Dendritic cell treated with granulocyte-macrophage colony-stimulating factor and Interleukin-4, amounts not matched to agents 40 ng/mL and 50 ng/mL, for 4 days (primary cell): ENCODE data around the gene ERBB2.
"Not testable (repeated sequence)": the region's sequence is repeated elsewhere in the genome, so short reads cannot be mapped to it uniquely, and the experiment has no call there.

Source experiments
- H3K27ac Mint-ChIP-seq: one replicate; pipeline ENCODE4 v1.8.0; 2022; ENCODE audit warnings: mild to moderate bottlenecking, mixed read lengths
- H3K27me3 Mint-ChIP-seq: one replicate; pipeline ENCODE4 v1.8.0; 2022; ENCODE audit warnings: mild to moderate bottlenecking, mixed read lengths
- H3K36me3 Mint-ChIP-seq: one replicate; pipeline ENCODE4 v1.8.0; 2022; ENCODE audit warnings: low read depth, mixed read lengths
- H3K4me1 Mint-ChIP-seq: one replicate; pipeline ENCODE4 v1.8.0; 2022; ENCODE audit warnings: low read depth, mixed read lengths
- H3K4me3 Mint-ChIP-seq: one replicate; pipeline ENCODE4 v1.8.0; 2022; ENCODE audit warnings: mild to moderate bottlenecking, moderate library complexity, mixed read lengths
- H3K9me3 Mint-ChIP-seq: one replicate; pipeline ENCODE4 v1.8.0; 2022; ENCODE audit warnings: mixed read lengths
- intact Hi-C: fragments of 100-400 bp; cut with micrococcal nuclease; formaldehyde crosslinking; loops from one replicate; pipeline ENCODE4 v1.15.0; 2022

Gene ERBB2

DNA sequence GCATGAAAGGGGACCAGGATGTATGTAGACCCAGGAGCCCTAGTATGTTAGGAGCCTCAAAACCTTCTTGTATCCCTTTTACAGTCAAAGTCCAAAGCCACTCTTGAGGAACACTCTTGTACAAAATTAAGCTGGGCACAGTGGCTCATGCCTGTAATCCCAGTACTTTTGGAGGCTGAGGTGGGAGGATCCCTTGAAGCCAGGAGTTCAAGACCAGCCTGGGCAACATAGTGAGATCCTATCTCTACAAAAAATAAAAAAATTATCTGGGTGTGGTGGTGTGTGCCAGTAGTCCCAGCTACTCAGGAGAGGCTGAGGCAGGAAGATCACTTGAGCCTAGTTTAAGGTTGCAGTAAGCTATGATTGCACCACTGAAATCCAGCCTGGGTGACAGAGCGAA is 26.1 kb downstream of the ERBB2 start:
- H3K9me3 Mint-ChIP-seq, H3K27ac Mint-ChIP-seq, H3K27me3 Mint-ChIP-seq, intact Hi-C loops, H3K4me3 Mint-ChIP-seq: not testable (repeated sequence)
- Mint-ChIP-seq H3K36me3 (peaks cover 30% of the 10 kb centered on the region), H3K4me1 (peaks cover 30% of the 10 kb centered on the region)

DNA sequence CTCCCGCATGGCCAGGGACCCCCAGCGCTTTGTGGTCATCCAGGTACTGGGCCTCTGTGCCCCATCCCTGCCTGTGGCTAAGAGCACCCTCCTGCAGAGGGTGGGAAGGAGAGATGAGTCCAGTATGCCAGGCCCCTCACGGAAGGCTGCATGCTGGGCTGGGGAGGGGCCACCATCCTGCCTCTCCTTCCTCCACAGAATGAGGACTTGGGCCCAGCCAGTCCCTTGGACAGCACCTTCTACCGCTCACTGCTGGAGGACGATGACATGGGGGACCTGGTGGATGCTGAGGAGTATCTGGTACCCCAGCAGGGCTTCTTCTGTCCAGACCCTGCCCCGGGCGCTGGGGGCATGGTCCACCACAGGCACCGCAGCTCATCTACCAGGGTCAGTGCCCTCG is 26.8 kb downstream of the ERBB2 start:
- intact Hi-C loops: no loop called here
- Mint-ChIP-seq H3K27me3 (no peaks in the 10 kb centered on the region), H3K9me3 (no peaks in the 10 kb centered on the region), H3K36me3 (peaks cover 30% of the 10 kb centered on the region), H3K4me3 (no peak overlapping the region), H3K27ac (no peak overlapping the region), H3K4me1 (peaks cover 30% of the 10 kb centered on the region)

DNA sequence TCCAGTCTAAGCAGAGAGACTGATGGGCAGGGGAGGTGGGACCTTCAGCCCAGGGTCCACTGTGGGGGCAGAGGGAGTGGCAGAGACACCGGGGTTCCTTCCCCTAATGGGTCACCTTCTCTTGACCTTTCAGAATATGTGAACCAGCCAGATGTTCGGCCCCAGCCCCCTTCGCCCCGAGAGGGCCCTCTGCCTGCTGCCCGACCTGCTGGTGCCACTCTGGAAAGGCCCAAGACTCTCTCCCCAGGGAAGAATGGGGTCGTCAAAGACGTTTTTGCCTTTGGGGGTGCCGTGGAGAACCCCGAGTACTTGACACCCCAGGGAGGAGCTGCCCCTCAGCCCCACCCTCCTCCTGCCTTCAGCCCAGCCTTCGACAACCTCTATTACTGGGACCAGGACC is 27.7 kb downstream of the ERBB2 start:
- H3K9me3 Mint-ChIP-seq: no peaks in the 10 kb centered on the region
- H3K4me1 Mint-ChIP-seq: peaks cover 30% of the 10 kb centered on the region
- H3K4me3 Mint-ChIP-seq: no peak overlapping the region
- peaks cover 3% of the 10 kb centered on the region for H3K27me3 Mint-ChIP-seq
- no peak overlapping the region for H3K27ac Mint-ChIP-seq
- peaks cover 30% of the 10 kb centered on the region for H3K36me3 Mint-ChIP-seq
- intact Hi-C loops: no loop called here

DNA sequence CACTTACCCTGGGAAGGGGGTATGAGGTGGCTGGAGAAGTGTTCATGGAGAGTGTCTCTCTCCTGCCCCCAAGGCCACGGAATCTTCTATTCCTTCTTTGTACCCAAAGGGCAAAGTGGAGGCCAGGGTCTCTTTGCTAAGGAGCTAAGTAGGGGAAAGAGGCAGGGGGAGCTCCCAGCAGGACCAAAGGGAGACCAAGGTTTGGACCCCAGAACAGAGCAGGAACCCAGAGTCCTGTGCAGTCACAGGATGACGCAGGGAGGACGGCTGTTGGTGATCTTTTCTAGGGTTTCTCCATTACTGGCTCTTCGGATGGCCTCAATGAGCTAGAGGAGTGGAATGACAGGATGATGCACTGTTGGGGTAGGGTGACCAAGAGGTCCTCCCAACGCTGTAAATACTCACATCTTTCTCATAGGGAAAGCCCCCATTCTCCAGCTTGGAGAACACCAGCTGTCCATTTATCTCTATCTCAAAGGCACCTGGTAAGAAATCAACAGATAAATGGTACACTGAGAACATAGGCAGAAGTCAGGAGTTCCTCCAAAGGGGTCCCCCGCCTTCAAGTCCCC is 29.5 kb downstream of the ERBB2 start:
- H3K27ac Mint-ChIP-seq: peak overlapping the region; percentile 81
- intact Hi-C loops: no loop called here
- peaks cover 30% of the 10 kb centered on the region for H3K36me3 Mint-ChIP-seq
- peak overlapping the region; percentile 83 for H3K4me3 Mint-ChIP-seq
- no peaks in the 10 kb centered on the region for H3K9me3 Mint-ChIP-seq
- peaks cover 24% of the 10 kb centered on the region for H3K4me1 Mint-ChIP-seq
- H3K27me3 Mint-ChIP-seq: peaks cover 12% of the 10 kb centered on the region

DNA sequence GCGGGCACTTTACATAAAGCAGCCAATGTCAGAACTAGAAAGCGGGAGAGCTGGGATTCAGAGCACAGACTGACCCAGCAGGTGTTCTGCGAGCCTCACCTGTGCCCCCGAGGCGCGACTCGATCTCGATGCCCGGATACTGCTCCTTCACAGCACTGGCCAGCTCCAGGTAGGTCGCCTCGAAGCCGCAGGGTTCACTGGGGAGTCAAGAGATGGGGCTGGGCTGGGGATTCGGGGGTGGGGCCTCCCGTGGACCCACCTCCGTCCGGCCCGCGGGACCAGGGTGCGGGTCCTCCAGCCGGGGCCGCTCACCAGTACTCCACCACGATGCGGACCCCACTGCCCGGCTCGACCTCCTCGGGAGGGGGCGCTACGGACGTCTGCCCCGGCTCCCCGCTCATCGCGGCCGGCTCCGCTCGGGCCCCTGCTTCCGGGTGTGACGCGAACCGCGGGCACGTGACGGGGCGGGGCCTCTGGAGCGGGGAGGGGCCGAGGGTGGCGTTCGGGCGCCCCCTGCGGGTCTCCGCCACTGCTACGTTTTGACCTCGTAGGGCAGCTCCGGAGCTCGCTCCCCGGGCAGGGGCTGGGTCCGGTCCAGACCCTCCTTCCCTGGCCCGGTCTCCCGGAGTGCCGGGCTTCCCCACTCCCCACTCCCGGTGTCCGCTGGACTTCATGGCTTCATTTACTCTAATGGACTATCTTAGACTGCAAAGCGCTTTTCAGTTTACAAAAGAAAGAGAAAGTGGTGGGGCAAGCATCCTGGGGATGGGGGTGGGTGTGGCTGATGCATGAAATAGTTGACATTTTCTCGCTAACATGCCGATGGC is 30.4 kb downstream of the ERBB2 start, which contains the start of gene MIEN1:
MIEN1 (minus strand) TSS at position 438 of the 827 bp plus-strand sequence; CDS start at position 401, 37 bp downstream.
- no peaks in the 10 kb centered on the region for H3K9me3 Mint-ChIP-seq
- peak within 1 kb of the TSS; percentile 83 for H3K4me3 Mint-ChIP-seq
- intact Hi-C loops: loop anchor here (1.0 kb wide), 2 partner anchors 24 to 42 kb away; partner anchors contain the start of gene PGAP3
- peaks cover 19% of the 10 kb centered on the region for H3K27me3 Mint-ChIP-seq
- peaks cover 24% of the 10 kb centered on the region for H3K4me1 Mint-ChIP-seq
- peak within 1 kb of the TSS; percentile 81 for H3K27ac Mint-ChIP-seq
- H3K36me3 Mint-ChIP-seq: peaks cover 30% of the 10 kb centered on the region

DNA sequence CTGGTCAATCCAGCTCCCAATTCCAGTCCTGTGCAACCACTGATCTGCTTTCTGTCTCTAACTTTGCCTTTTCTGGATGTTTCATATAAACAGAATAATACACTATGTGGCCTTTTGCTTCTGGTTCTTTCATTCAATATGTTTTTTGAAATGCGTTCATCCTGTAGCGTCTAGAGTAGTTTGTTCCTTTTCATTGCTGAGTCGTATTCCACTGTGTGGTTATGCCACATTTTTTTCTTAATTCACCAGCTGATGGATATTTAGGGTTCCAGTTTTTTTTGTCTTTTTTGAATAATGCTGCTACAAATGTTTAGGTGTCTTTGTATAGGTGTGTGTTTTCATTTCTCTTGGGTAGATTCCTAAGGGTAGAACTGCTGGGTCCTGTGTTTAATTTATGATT is 32.7 kb downstream of the ERBB2 start:
- H3K36me3 Mint-ChIP-seq: peaks cover 20% of the 10 kb centered on the region
- intact Hi-C loops: no loop called here
- peaks cover 41% of the 10 kb centered on the region for H3K27me3 Mint-ChIP-seq
- H3K4me1 Mint-ChIP-seq: peaks cover 24% of the 10 kb centered on the region
- no peaks in the 10 kb centered on the region for H3K9me3 Mint-ChIP-seq
- H3K4me3 Mint-ChIP-seq: no peak overlapping the region
- no peak overlapping the region for H3K27ac Mint-ChIP-seq

DNA sequence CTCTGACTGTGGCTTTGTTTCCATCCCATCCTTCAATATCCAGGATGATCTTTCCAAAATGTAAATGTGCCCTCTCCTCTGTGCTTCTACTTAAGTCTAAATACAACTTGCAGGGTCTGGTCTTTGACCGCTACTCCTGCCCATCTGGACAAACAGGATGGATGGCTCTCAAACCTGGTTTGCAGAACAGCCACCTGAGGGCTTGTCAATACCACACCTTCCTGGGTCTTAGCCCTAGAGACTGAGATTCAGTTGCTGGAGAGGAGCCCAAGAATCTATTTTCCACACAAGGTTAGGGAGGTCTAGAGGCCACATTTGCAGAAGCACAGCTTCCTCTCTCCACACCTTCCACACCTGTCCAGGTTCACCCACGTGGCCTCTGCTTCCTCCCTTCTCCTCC is 36.0 kb downstream of the ERBB2 start:
- Mint-ChIP-seq H3K36me3 (no peaks in the 10 kb centered on the region), H3K27ac (no peak overlapping the region), H3K4me3 (no peak overlapping the region), H3K27me3 (peaks cover 74% of the 10 kb centered on the region), H3K4me1 (peaks cover 27% of the 10 kb centered on the region), H3K9me3 (no peaks in the 10 kb centered on the region)
- intact Hi-C loops: no loop called here

DNA sequence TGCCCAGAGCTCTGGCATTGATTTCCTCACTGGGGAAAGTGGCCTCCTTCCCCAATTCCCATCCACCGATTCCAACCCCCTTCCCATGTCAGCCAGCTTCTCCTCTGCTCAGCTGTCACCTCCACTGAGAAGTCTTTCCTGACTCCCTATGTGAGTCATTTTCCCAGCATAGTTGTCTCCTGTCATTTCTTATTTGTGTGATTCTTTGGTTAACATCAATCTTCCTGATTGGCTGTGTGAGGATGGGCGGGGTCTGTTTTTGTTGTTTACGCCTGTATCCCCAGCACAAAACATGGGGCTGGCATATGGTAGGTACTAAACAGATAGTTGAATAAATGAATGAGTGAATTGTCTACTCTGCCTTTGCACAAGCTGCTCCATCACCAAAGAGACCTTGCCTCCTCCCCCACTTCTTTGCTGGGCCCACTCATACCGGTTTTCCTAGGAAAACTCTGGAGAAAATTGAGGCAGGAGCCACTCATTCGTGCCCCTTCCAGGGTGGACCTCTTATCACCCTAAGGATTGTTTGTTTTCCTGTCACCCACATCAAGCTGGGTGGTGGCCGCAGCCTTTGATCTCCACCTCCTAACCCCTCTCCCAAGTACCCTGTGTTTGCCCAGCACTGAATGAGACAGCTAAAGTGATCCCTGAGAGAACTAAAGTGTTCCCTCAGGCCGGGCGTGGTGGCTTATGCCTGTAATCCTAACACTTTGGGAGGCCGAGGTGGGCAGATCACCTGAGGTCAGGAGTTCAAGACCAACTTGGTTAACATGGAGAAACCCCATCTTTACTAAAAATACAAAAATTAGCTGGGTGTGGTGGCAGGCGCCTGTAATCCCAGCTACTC is 36.7 kb downstream of the ERBB2 start:
- H3K9me3 Mint-ChIP-seq: no peaks in the 10 kb centered on the region
- H3K27me3 Mint-ChIP-seq: peaks cover 80% of the 10 kb centered on the region
- intact Hi-C loops: no loop called here
- no peaks in the 10 kb centered on the region for H3K36me3 Mint-ChIP-seq
- peaks cover 27% of the 10 kb centered on the region for H3K4me1 Mint-ChIP-seq
- H3K4me3 Mint-ChIP-seq: no peak overlapping the region
- no peak overlapping the region for H3K27ac Mint-ChIP-seq

DNA sequence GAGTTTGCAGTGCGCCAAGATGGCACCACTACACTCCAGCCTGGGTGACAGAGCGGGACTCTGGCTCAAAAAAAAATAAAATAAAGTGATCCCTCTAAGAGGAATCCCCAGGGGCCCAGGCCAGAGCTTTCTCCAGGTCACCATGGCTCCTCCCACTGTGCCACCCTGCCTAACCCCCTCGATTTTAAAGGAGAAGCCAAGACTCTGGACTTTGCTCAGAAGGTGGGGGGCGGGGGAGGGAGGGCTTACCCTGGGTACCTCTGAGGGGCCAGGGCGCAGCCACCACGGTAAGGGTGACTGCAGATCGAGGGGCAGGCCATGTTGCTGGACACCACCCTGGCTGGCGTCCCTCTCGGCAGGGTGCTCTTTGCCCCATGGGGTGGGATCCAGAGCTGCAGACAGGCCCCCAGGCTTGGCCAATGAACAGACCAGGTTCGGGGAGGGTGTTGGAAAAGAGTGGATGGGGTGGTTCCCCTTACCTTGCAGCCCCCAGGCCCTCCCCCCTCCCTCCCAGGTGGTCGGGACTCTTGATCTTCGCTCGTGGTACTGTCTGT is 37.4 kb downstream of the ERBB2 start:
- no peak overlapping the region for H3K27ac Mint-ChIP-seq
- peaks cover 87% of the 10 kb centered on the region for H3K27me3 Mint-ChIP-seq
- no peaks in the 10 kb centered on the region for H3K36me3 Mint-ChIP-seq
- intact Hi-C loops: no loop called here
- H3K4me1 Mint-ChIP-seq: peaks cover 27% of the 10 kb centered on the region
- H3K9me3 Mint-ChIP-seq: no peaks in the 10 kb centered on the region
- H3K4me3 Mint-ChIP-seq: no peak overlapping the region

DNA sequence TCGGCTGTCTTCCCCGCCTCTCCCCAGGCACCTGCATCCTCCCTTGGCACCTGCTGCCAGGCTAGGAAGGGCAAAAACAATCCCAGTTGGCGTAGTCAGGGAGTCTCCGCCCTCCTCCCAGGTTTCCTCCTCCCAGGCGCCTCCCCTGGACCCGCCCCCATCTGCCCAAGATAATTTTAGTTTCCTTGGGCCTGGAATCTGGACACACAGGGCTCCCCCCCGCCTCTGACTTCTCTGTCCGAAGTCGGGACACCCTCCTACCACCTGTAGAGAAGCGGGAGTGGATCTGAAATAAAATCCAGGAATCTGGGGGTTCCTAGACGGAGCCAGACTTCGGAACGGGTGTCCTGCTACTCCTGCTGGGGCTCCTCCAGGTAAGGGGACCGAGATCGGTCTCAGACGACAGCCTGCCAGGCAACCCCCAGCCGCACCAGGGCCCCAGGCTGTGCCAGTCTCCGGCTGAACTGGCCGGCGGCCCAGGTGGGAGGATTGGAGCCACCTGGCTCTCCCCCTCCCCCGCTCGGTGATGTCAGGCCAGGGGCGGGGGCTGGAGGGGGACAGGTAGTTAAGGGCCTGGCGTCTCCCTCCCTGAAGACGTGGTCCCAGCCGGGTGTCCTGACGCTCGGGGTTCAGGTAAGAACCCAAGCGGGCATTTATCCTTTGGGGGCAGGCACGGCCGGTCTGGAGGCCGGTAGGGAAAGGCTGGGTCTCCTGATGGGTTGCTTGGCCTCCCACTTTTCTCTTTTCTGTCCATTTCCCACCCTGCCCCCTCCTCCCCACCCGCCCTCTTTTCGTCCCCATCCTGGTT is 38.1 kb downstream of the ERBB2 start, which contains the start of gene GRB7:
GRB7 (plus strand) TSS at position 179 of the 808 bp plus-strand sequence. CDS start 4,364 bp downstream, outside the sequence.
- H3K4me1 Mint-ChIP-seq: peaks cover 27% of the 10 kb centered on the region

DNA sequence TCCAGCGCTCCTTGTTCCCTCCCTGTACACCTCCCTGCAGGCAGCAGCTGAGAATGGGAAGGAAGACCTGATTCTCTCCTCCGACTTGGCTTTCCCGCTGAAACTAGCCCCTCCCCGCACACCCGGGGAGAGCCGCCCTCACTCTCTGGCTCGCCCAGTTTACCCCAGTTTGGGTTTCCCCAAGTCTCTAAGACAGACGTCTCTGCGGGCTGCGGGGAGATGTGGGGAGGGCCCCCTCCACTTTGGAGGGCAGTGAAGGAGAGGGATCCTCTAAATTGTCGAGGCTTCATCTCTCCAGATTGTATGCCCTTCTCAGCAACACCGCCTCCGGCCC is 38.7 kb downstream of the ERBB2 start:
- Mint-ChIP-seq H3K36me3 (no peaks in the 10 kb centered on the region), H3K4me1 (peaks cover 27% of the 10 kb centered on the region), H3K4me3 (no peak overlapping the region), H3K27ac (no peak overlapping the region), H3K9me3 (no peaks in the 10 kb centered on the region), H3K27me3 (peaks cover 91% of the 10 kb centered on the region)
- intact Hi-C loops: no loop called here

More for the DNA sequence above, 38.1 kb downstream of the ERBB2 start, which contains the start of gene GRB7:
- Mint-ChIP-seq H3K36me3 (no peaks in the 10 kb centered on the region), H3K9me3 (no peaks in the 10 kb centered on the region), H3K4me3 (peak within 1 kb of the TSS; percentile 44), H3K27ac (no peak within 1 kb of the TSS), H3K27me3 (peaks cover 88% of the 10 kb centered on the region)
- intact Hi-C loops: no loop called here

DNA sequence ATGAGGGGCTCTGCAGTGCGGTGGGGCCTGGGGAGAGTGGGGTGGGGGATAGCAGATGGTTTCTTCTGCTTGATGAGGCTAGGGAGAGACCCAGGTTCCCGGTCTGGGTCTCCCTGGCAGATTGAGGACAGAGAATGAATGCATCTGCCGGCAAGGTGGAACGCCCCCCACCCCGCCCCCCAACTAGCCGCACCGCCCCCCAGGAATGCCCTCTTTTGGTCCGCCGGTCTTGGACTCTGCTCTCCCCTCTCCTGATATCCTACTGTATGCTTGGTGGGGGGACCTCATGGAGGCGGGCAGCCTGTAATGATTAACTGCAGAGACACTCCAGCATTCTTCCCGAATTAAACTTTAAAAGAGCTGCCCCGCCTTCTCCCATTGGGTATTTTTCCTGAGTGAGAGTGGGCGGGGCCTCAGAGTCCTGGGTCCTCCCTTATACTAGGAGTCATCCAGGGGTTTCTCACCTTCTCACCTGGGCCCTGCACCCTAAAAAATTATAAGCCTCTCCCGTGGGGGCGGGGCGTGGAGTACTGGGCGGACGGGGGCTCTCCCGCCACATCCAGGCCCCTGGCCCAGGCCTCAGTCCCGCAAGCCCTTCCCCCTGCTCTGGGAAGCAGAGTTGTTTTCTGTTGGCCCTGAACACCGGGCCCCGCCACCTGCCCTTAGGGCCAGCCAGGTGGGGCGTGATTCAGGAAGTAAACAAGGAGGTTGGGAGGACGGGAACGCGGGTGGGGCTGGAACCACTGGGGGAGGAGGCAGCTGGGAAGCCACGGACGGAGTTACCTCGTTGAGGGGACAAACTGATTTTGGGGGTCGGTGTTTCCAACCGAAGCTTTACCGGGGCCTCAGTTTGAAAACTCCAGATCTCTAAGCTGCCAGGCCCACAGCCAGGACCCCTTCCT is 39.4 kb downstream of the ERBB2 start:
- no peak overlapping the region for H3K27ac Mint-ChIP-seq

More for the DNA sequence above, 39.4 kb downstream of the ERBB2 start:
- Mint-ChIP-seq H3K4me1 (peaks cover 27% of the 10 kb centered on the region), H3K27me3 (peaks cover 93% of the 10 kb centered on the region), H3K9me3 (no peaks in the 10 kb centered on the region), H3K4me3 (no peak overlapping the region), H3K36me3 (no peaks in the 10 kb centered on the region)
- intact Hi-C loops: no loop called here
